Heart left ventricle (tissue), 16 donors: ENCODE data around the gene HOXD9. TPM values are rescaled to one million over a fixed set of nuclear protein-coding genes. Genes with fewer than 3 reads are reported as not detected.

Experiments
- ATAC-seq, 4 donors: fragments of 200-7000 bp; cut with Tn5 transposase; one replicate each; pipeline ENCODE4 v1.9.1; 2020 to 2022; ENCODE audit warnings: moderate library complexity in 4 of 4, mild to moderate bottlenecking in 3 of 4, moderate number of reproducible peaks in 1 of 4
- DNase-seq, 5 donors: peaks; one replicate each; pipeline ENCODE4 v3.0.0-alpha.2; 2020
- H3K27ac ChIP-seq, 12 donors: fragments of 200-600 bp; sonication (generic) in 4 of 12; one replicate each; pipeline versions ENCODE4 v1.5.0 to v1.8.0; 2016 to 2022; ENCODE audit warnings: mild to moderate bottlenecking in 2 of 12
- H3K27me3 ChIP-seq, 9 donors: fragments of 200-600 bp; sonication (generic) in 2 of 9; one replicate each; pipeline versions ENCODE4 v1.5.1 to v1.8.0; 2016 to 2022; ENCODE audit warnings: mild to moderate bottlenecking in 3 of 9
- H3K36me3 ChIP-seq, 9 donors: fragments of 200-600 bp; sonication (generic) in 2 of 9; one replicate each; pipeline versions ENCODE4 v1.5.0 to v1.8.0; 2018 to 2022; ENCODE audit warnings: mild to moderate bottlenecking in 2 of 9
- H3K4me1 ChIP-seq, 12 donors: fragments of 200-600 bp; sonication (generic) in 4 of 12; one replicate each; pipeline versions ENCODE4 v1.5.0 to v1.8.0; 2016 to 2022; ENCODE audit warnings: mild to moderate bottlenecking in 3 of 12
- H3K4me3 ChIP-seq, 12 donors: fragments of 200-600 bp; sonication (generic) in 4 of 12; one replicate each; pipeline versions ENCODE4 v1.5.0 to v1.8.0; 2017 to 2022; ENCODE audit warnings: mild to moderate bottlenecking in 9 of 12, moderate library complexity in 4 of 12
- H3K9me3 ChIP-seq, 12 donors: fragments of 200-600 bp; sonication (generic) in 4 of 12; one replicate each; pipeline versions ENCODE4 v1.5.0 to v1.8.0; 2016 to 2022; ENCODE audit warnings: mild to moderate bottlenecking in 1 of 12
- CTCF ChIP-seq, 12 donors: fragments of 200-600 bp; sonication (generic) in 4 of 12; IDR thresholded peaks; one replicate each; pipeline versions ENCODE4 v1.5.0 to v1.8.0; 2018 to 2022; ENCODE audit warnings: antibody characterized with exemption in 12 of 12, mild to moderate bottlenecking in 5 of 12
- POLR2A ChIP-seq, 2 donors: fragments of 450-650 bp; IDR thresholded peaks; one replicate each; pipeline ENCODE4 v1.6.1; 2017; ENCODE audit warnings: antibody characterized with exemption in 2 of 2, mild to moderate bottlenecking in 2 of 2, moderate library complexity in 2 of 2
- WGBS, 4 donors: extraction: QIAGEN DNeasy Blood & Tissue Kit in 2 of 4; methylation state at CpG; one replicate each; pipeline versions ENCODE4 v1.1.5 to v1.1.7; 2013 to 2018; 5-methylcytosine and 5-hydroxymethylcytosine counted together
- intact Hi-C, 10 donors: fragments of 100-400 bp; cut with DNase I; formaldehyde crosslinking; loops; one replicate each; pipeline versions ENCODE4 v1.11.1 to v1.14.2; 2022
- polyA plus RNA-seq, 2 donors: library from polyadenylated mRNA; stranded (reverse); fragments of 200-250 nt; gene quantifications; one replicate each; pipeline ENCODE4 v1.2.3, GENCODE V29; 2013
- total RNA-seq, 9 donors: library from RNA; depleted of rRNA in 2 of 9; stranded (reverse); fragments of >200 nt in 2 of 9; fragmentation: NEBNext Ultra II Directional in 3 of 9; extraction: Animal tissue kit (Norgen Biotek cat#: 25700) in 3 of 9; gene quantifications; one replicate each; pipeline versions ENCODE4 v1.1.0 to v1.2.4, GENCODE V29; 2016 to 2023
- donor health status: ischemic (EF 13 %, LVEDD 7.1; RV severe dilation, severe dysfunction).
- donor health status: healthy with polysubstance abuse.
- donor health status: DM: no; HTN: yes; CAD: no.
- donor health status: DM: no; HTN: no; CAD: no.
- donor health status: ischemic (EF 25% LVEDD 6.9; RV normal size, moderate dysfunction).
- donor health status: ischemic (EF 25% LVEDD 5.7; RV mildly dilated, moderate dysfunction).
- donor health status: healthy.
- donor health status: DM: yes; HTN: yes; CAD: no.
- donor health status: ischemic (EF 35%, LVEDD 5.7; RV mildly dilated, moderate dysfunction).
- donor health status: nonischemic (EF 11% LVEDD 7.7; RV severe dilation, severe dysfunction).
- donor health status: DM: yes; HTN: yes; CAD: no.
- donor health status: PGD.
- donor health status: ischemic (EF 29% LVEDD 5.4; RV normal size, mild dysfunction).
- donor health status: nonischemic (EF 23%, LVEDD 6.1; RV moderate dilation, normal function).

The HOXD9 gene
- total and polyA plus RNA-seq, 11 donors = 0.23 to 0.43 (median 0.40) TPM; not detected in 8

- Histone ChIP-seq H3K27ac (no peak overlapping the region), H3K4me1 (peaks cover 0 to 30% (median 4%) of the 10 kb centered on the region in 12 donors), H3K36me3 (no peaks in the 10 kb centered on the region), H3K9me3 (no peaks in the 10 kb centered on the region), H3K4me3 (no peak overlapping the region), H3K27me3 (peaks cover 93 to 99% (median 96%) of the 10 kb centered on the region in 9 donors)
- ATAC-seq (no peak), DNase-seq (no peak)
- WGBS, 4 donors = 3 to 8% (median 5%) methylated on average over 26 to 29 of the region's 29 CpGs
- TF ChIP-seq POLR2A (IDR thresholded peaks at IDR 0.05) = no peak
- intact Hi-C loops = no loop called here
Observed at GRCh38 chr2:176111846-176112374, 10.6 kb upstream of the HOXD9 start.

- intact Hi-C loops = no loop called here
- Histone ChIP-seq H3K9me3 (no peaks in the 10 kb centered on the region), H3K4me3 (no peak overlapping the region), H3K4me1 (peaks cover 0 to 24% (median 0%) of the 10 kb centered on the region in 12 donors), H3K36me3 (no peaks in the 10 kb centered on the region), H3K27ac (no peak overlapping the region), H3K27me3 (peaks cover 95 to 100% (median 99%) of the 10 kb centered on the region in 9 donors)
- ATAC-seq (no peak), DNase-seq (no peak)
- WGBS, 4 donors = 4 to 9% (median 6%) methylated on average over 33 to 40 of the region's 40 CpGs
- TF ChIP-seq POLR2A (IDR thresholded peaks at IDR 0.05) = no peak
Observed at GRCh38 chr2:176112375-176113302, 9.9 kb upstream of the HOXD9 start.

- Histone ChIP-seq H3K9me3 (no peaks in the 10 kb centered on the region), H3K27me3 (peaks cover 96 to 100% (median 99%) of the 10 kb centered on the region in 9 donors), H3K36me3 (no peaks in the 10 kb centered on the region), H3K4me3 (no peak overlapping the region), H3K27ac (no peak overlapping the region), H3K4me1 (peaks cover 0 to 8% (median 0%) of the 10 kb centered on the region in 12 donors)
- intact Hi-C loops = no loop called here
- DNase-seq (no peak), ATAC-seq (no peak)
- 6 to 11% (median 10%) methylated on average over 23 to 26 of the region's 26 CpGs for WGBS, 4 donors
- TF ChIP-seq POLR2A (IDR thresholded peaks at IDR 0.05) = no peak
- TF ChIP-seq CTCF (IDR thresholded peaks at IDR 0.05) = no peak
Observed at GRCh38 chr2:176114120-176114929, 8.2 kb upstream of the HOXD9 start.

GRCh38 chr2:176114930-176115625 lies 7.4 kb upstream of the HOXD9 start:
- peaks cover 0 to 8% (median 0%) of the 10 kb centered on the region in 12 donors for H3K4me1 ChIP-seq
- no peak for TF ChIP-seq POLR2A (IDR thresholded peaks at IDR 0.05)
- no peak for TF ChIP-seq CTCF (IDR thresholded peaks at IDR 0.05)
- no peak overlapping the region for H3K4me3 ChIP-seq
- H3K36me3 ChIP-seq = no peaks in the 10 kb centered on the region
- intact Hi-C loops = no loop called here
- no peak overlapping the region for H3K27ac ChIP-seq
- WGBS, 4 donors = 14 to 21% (median 14%) methylated on average over 15 to 16 of the region's 16 CpGs
- ATAC-seq = no peak
- H3K27me3 ChIP-seq = peaks cover 94 to 100% (median 99%) of the 10 kb centered on the region in 9 donors
- no peaks in the 10 kb centered on the region for H3K9me3 ChIP-seq
- peak in 1 of 5 donors; percentile 10 for DNase-seq
